GM18499 (cell line): ENCODE results near the gene FAM3B.
"Not testable (repeated sequence)": the region's sequence is repeated elsewhere in the genome, so short reads cannot be mapped to it uniquely, and the experiment has no call there.

Source experiments
- ATAC-seq: cut with Tn5 transposase; IDR thresholded peaks from one replicate; pipeline ENCODE4 v1.9.1; 2021; ENCODE audit warnings: moderate number of reproducible peaks; ENCODE audit not compliant: insufficient read depth, unreplicated experiment

Gene FAM3B

DNA sequence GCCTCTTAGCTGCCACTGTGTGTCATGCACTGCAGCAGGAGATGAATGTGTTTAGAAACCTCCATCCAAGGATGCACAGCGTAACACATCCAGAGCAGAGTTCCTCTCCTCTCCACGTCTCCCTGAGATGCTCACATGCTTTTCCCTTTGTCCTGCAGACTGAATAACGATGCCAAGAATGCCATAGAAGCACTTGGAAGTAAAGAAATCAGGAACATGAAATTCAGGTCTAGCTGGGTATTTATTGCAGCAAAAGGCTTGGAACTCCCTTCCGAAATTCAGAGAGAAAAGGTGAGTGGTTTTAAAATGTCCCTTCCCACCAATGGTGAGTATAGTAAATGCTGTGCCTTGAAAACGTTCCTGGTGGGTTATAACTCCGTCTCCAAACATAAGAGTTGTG, 31.8 kb downstream of the FAM3B start:
- no peak for ATAC-seq

- no peak for ATAC-seq
Observed at GRCh38 chr21:41349126-41349525, 32.5 kb downstream of the FAM3B start.

DNA sequence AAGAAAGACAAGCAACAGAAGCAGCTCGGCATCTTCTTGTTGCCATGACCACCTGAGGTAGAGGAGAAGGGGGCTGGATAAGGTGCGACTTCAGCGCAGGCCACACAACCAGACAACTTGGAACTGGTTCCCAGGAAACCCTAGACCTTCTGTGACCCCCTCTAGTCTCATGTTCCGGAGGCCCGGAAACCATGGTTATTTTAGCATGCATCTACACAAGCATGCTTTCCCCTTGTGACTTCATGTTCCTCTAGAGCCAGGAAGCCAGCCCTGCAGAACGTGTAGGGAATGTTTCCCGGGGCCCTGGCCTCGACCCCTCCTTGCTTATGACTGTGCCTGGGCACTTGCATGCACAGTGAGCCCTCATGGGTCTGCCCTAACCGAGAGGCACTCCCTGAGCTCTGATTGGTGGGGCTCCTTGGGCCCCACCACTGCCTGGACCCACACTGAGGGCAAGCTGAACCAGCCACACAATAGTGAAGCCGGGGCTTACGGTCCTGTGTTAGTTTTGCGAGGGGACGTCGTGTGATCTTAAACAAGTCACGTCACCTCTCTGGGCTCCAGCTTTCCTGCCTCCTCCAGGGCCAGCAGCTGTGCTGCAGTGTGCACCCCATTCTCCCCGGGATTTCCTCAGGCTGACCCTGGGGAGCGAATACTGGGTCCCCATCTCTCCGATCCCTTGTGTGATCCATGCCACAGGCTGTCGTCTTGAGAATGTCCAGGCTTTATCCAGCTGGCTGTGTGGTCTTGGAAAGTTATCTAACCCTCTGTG, 33.2 kb downstream of the FAM3B start:
- ATAC-seq = no peak

- no peak for ATAC-seq
Observed at GRCh38 chr21:41350436-41351155, 34.0 kb downstream of the FAM3B start.

GRCh38 chr21:41357546-41357945, 40.9 kb downstream of the FAM3B start:
- no peak for ATAC-seq

GRCh38 chr21:41358193-41359166, 41.9 kb downstream of the FAM3B start:
- no peak for ATAC-seq

- ATAC-seq = no peak
Observed at GRCh38 chr21:41359286-41359685, 42.7 kb downstream of the FAM3B start.

DNA sequence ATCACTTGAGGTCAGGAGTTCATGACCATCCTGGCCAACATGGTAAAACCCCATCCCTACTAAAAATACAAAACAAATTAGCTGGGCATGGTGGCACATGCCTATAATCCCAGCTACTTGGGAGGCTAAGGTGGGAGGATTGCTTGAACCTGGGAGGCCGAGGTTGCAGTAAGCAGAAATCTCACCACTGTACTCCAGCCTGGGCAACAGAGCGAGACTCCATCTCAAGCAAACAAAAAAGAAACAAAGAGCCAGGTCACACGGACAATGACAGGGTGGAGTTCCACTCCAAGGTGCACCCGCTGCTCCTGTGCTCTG, 43.1 kb downstream of the FAM3B start:
- not testable (repeated sequence) for ATAC-seq

DNA sequence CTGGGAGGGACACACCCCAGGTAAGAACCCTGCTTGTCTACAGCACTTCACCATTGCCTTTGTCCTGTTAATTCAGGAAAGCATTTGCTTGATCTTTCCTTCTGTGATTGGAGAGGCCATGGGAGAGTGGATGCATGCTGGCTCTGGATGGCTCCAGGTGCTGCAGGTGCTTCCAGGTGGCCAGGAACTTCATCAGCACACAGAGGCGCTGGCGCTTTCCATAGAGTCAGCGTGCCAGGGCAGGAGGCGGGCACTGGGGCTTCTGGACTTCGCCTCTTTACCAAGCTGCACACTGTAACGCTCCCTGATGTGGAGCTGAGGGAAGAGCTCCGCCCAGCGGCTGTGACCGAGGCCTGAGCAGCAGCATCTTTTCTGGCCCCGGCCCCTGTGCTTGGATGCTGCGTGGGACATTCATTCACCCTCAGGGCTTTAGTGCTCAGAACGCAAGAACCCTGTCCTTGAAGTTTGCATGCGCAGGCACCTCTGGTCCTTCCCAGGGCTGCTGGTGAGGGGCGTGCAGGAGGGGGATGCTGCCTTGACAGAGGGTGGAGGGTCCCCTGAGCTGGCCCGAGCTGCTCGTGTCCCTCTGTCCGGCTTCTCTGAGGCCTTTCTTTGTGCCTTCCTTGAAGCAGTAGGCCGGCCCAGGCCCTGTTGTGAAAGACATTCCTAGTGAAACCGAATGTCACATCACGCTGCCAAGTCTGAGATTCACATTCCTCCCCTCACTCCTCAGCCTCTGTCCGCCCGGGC, 43.6 kb downstream of the FAM3B start:
- ATAC-seq = no peak

- ATAC-seq = no peak
Observed at GRCh38 chr21:41361053-41361785, 44.6 kb downstream of the FAM3B start.

GRCh38 chr21:41361786-41362604, 45.4 kb downstream of the FAM3B start, which contains the start of gene MX2:
MX2 (plus strand) TSS chr21:41362027; CDS start chr21:41376907, 14,880 bp downstream.
- ATAC-seq = peak; percentile 52

- no peak for ATAC-seq
Observed at GRCh38 chr21:41362605-41363369, 46.2 kb downstream of the FAM3B start.

DNA sequence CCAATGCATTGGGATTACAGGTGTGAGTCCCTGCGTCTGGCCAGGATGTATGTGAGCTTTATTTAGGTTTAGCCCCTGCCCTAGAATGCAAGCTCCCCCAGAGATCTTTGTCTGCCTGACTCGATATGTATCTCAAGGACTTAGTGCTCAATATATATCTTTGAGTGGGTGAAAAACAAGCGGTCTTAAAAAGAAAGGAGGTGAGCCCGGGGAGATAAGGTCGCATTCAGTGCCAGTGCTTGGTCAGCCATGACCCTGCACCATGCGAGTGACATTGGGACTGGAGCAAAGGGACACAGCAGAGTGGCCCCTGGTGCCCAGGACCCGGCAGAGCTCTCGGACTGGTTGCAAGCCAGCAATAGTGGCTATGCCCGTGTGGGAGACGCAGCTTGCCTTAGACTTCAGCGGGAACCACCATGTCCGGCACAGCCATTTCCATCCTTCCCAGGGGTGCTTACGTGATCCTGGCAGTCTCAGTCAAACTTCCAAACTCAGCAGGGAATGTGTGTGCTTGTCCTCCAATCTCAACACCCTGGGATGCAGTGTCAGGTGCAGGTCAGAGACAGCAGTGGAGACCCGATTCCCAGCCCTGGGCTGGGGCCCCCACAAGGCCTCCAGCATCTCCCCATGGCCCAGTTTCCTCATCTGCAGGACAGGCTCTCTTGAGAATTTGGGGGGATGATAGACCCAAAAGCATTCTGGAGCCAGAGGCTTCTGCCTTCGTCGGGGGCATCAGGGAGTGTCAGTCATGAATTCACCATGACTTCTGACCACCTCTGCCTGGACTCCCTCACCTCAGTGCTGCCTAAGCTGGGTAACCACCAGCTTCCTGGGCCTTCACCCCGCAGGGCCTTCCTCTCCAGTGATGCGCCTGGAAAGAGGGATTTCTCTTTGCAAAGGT, 47.0 kb downstream of the FAM3B start:
- ATAC-seq = no peak

- no peak for ATAC-seq
Observed at GRCh38 chr21:41364308-41364707, 47.7 kb downstream of the FAM3B start.

DNA sequence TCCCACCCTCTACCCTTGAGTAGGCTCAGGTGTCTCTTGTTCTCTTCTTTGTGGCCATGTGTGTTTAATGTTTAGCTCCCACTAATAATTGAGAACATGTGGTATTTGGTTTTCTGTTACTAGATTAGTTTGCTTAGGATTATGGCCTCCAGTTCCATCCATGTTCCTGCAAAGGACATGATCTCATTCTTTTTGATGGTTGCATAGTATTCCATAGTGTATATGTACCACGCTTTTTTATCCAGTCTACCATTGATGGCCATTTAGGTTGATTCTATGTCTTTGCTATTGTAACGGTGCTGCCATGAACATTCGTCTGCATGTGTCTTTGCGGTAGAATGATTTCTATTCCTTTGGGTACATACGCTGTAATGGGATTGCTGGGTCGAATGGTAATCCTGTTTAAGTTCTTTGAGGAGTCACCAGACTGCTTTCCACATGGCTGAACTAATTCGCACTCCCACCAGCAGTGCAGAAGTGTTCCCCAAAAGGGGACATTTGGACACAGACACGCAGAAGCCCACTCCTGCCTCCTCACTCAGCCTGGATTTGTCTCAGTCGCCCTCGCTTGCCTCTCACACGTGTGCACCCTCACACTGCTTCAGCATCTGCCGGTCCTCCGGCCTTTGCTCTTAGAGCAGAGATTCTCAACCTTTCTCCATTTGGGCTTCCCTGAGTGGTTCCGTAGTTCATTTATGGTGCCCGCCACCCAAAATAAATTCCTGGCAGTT, 48.9 kb downstream of the FAM3B start:
- no peak for ATAC-seq

DNA sequence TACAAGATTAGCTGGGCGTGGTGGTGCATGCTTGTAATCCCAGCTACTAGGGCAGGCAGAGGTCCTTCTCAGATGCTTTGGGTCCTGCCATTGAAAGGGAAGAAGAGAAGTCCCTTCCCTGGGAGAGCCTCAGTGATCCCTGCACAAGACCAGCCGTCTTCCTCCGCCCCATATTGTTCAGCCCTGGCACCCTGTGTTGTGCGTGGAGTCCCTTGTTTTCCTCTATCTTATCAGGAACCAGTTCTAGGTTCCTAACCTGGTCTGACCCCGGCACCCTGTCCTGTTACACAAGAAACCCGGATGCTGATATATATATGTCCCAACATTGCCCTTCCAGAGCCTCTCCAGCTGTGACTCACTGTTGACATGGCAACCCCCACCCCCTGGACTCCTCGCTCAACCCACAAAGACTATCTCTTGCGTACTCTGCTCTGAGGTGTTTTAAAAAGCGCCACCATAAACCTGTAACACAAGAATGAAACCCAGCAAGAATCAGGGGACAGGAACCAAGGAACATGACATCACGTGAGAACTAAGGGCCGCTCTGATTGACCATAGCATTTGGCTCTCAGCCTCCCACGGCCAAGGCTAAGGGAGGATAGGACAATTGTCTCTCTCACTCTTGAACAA, 50.0 kb downstream of the FAM3B start:
- no peak for ATAC-seq
